ENCODE data around the gene PARP12. TPM values are rescaled to one million over a fixed set of nuclear protein-coding genes. Genes with fewer than 3 reads are reported as not detected.

PARP12 gene
- polyA plus RNA-seq, 4 donors: 30.9 to 150 (median 68.1) TPM

GRCh38 chr7:140028311-140028710 is 34.4 kb downstream of the PARP12 start:
- Histone ChIP-seq H3K36me3 (ENCODE audit: control insufficient read depth in 3 of 3, insufficient read depth in 2 of 3, low read depth in 1 of 3, low read length in 3 of 3) (peaks cover 2 to 58% (median 28%) of the 10 kb centered on the region in 3 donors), H3K4me1 (ENCODE audit: control insufficient read depth in 3 of 3, insufficient read depth in 2 of 3, low read depth in 1 of 3, low read length in 2 of 3) (no peaks in the 10 kb centered on the region), H3K4me3 (ENCODE audit: low read depth in 1 of 3, low read length in 3 of 3) (no peak overlapping the region), H3K27ac (ENCODE audit: low read depth in 1 of 3, low read length in 2 of 3) (no peak overlapping the region), H3K9me3 (ENCODE audit: control insufficient read depth in 2 of 2, insufficient read depth in 1 of 2, low read depth in 1 of 2, low read length in 1 of 2) (no peaks in the 10 kb centered on the region), H3K27me3 (ENCODE audit: control insufficient read depth in 3 of 3, insufficient read depth in 3 of 3, low read length in 3 of 3) (no peaks in the 10 kb centered on the region)
- 91 to 99% (median 95%) methylated on average over 4 of the region's 4 CpGs for WGBS, 3 donors
- no peak for DNase-seq
- no peak for FAIRE-seq

GRCh38 chr7:140027858-140028257 is 34.9 kb downstream of the PARP12 start:
- H3K27me3 ChIP-seq (ENCODE audit: control insufficient read depth in 3 of 3, insufficient read depth in 3 of 3, low read length in 3 of 3): no peaks in the 10 kb centered on the region
- H3K36me3 ChIP-seq (ENCODE audit: control insufficient read depth in 3 of 3, insufficient read depth in 2 of 3, low read depth in 1 of 3, low read length in 3 of 3): peaks cover 2 to 59% (median 32%) of the 10 kb centered on the region in 3 donors
- H3K4me1 ChIP-seq (ENCODE audit: control insufficient read depth in 3 of 3, insufficient read depth in 2 of 3, low read depth in 1 of 3, low read length in 2 of 3): no peaks in the 10 kb centered on the region
- 88 to 94% (median 89%) methylated on average over 9 of the region's 9 CpGs for WGBS, 3 donors
- DNase-seq (no peak), FAIRE-seq (no peak)
- H3K27ac ChIP-seq (ENCODE audit: low read depth in 1 of 3, low read length in 2 of 3): no peak overlapping the region
- H3K4me3 ChIP-seq (ENCODE audit: low read depth in 1 of 3, low read length in 3 of 3): no peak overlapping the region
- no peaks in the 10 kb centered on the region for H3K9me3 ChIP-seq (ENCODE audit: control insufficient read depth in 2 of 2, insufficient read depth in 1 of 2, low read depth in 1 of 2, low read length in 1 of 2)

- FAIRE-seq (no peak), DNase-seq (no peak)
- Histone ChIP-seq H3K4me1 (ENCODE audit: control insufficient read depth in 3 of 3, insufficient read depth in 2 of 3, low read depth in 1 of 3, low read length in 2 of 3) (no peaks in the 10 kb centered on the region), H3K27ac (ENCODE audit: low read depth in 1 of 3, low read length in 2 of 3) (no peak overlapping the region), H3K4me3 (ENCODE audit: low read depth in 1 of 3, low read length in 3 of 3) (no peak overlapping the region), H3K9me3 (ENCODE audit: control insufficient read depth in 2 of 2, insufficient read depth in 1 of 2, low read depth in 1 of 2, low read length in 1 of 2) (no peaks in the 10 kb centered on the region), H3K27me3 (ENCODE audit: control insufficient read depth in 3 of 3, insufficient read depth in 3 of 3, low read length in 3 of 3) (no peaks in the 10 kb centered on the region), H3K36me3 (ENCODE audit: control insufficient read depth in 3 of 3, insufficient read depth in 2 of 3, low read depth in 1 of 3, low read length in 3 of 3) (peaks cover 2 to 61% (median 37%) of the 10 kb centered on the region in 3 donors)
- 97 to 99% (median 98%) methylated on average over 9 of the region's 9 CpGs for WGBS, 3 donors
Measured at GRCh38 chr7:140026935-140027334, 35.8 kb downstream of the PARP12 start.

GRCh38 chr7:140025814-140026433 is 36.8 kb downstream of the PARP12 start:
- Histone ChIP-seq H3K4me3 (ENCODE audit: low read depth in 1 of 3, low read length in 3 of 3) (no peak overlapping the region), H3K9me3 (ENCODE audit: control insufficient read depth in 2 of 2, insufficient read depth in 1 of 2, low read depth in 1 of 2, low read length in 1 of 2) (no peaks in the 10 kb centered on the region), H3K36me3 (ENCODE audit: control insufficient read depth in 3 of 3, insufficient read depth in 2 of 3, low read depth in 1 of 3, low read length in 3 of 3) (peaks cover 2 to 56% (median 33%) of the 10 kb centered on the region in 3 donors), H3K27me3 (ENCODE audit: control insufficient read depth in 3 of 3, insufficient read depth in 3 of 3, low read length in 3 of 3) (no peaks in the 10 kb centered on the region), H3K4me1 (ENCODE audit: control insufficient read depth in 3 of 3, insufficient read depth in 2 of 3, low read depth in 1 of 3, low read length in 2 of 3) (no peaks in the 10 kb centered on the region), H3K27ac (ENCODE audit: low read depth in 1 of 3, low read length in 2 of 3) (no peak overlapping the region)
- DNase-seq (no peak), FAIRE-seq (no peak)
- 91 to 97% (median 92%) methylated on average over 12 of the region's 12 CpGs for WGBS, 3 donors

- H3K4me1 ChIP-seq (ENCODE audit: control insufficient read depth in 3 of 3, insufficient read depth in 2 of 3, low read depth in 1 of 3, low read length in 2 of 3): no peaks in the 10 kb centered on the region
- no peaks in the 10 kb centered on the region for H3K27me3 ChIP-seq (ENCODE audit: control insufficient read depth in 3 of 3, insufficient read depth in 3 of 3, low read length in 3 of 3)
- peaks cover 2 to 54% (median 33%) of the 10 kb centered on the region in 3 donors for H3K36me3 ChIP-seq (ENCODE audit: control insufficient read depth in 3 of 3, insufficient read depth in 2 of 3, low read depth in 1 of 3, low read length in 3 of 3)
- WGBS, 3 donors: 96% methylated on average over 4 of the region's 4 CpGs
- H3K4me3 ChIP-seq (ENCODE audit: low read depth in 1 of 3, low read length in 3 of 3): no peak overlapping the region
- DNase-seq: no peak
- H3K9me3 ChIP-seq (ENCODE audit: control insufficient read depth in 2 of 2, insufficient read depth in 1 of 2, low read depth in 1 of 2, low read length in 1 of 2): no peaks in the 10 kb centered on the region
- H3K27ac ChIP-seq (ENCODE audit: low read depth in 1 of 3, low read length in 2 of 3): no peak overlapping the region
- no peak for FAIRE-seq
Measured at GRCh38 chr7:140025241-140025640, 37.5 kb downstream of the PARP12 start.

GRCh38 chr7:140024585-140024984 is 38.2 kb downstream of the PARP12 start:
- Histone ChIP-seq H3K27ac (ENCODE audit: low read depth in 1 of 3, low read length in 2 of 3) (no peak overlapping the region), H3K4me3 (ENCODE audit: low read depth in 1 of 3, low read length in 3 of 3) (no peak overlapping the region), H3K9me3 (ENCODE audit: control insufficient read depth in 2 of 2, insufficient read depth in 1 of 2, low read depth in 1 of 2, low read length in 1 of 2) (no peaks in the 10 kb centered on the region), H3K4me1 (ENCODE audit: control insufficient read depth in 3 of 3, insufficient read depth in 2 of 3, low read depth in 1 of 3, low read length in 2 of 3) (no peaks in the 10 kb centered on the region), H3K36me3 (ENCODE audit: control insufficient read depth in 3 of 3, insufficient read depth in 2 of 3, low read depth in 1 of 3, low read length in 3 of 3) (peaks cover 2 to 54% (median 32%) of the 10 kb centered on the region in 3 donors), H3K27me3 (ENCODE audit: control insufficient read depth in 3 of 3, insufficient read depth in 3 of 3, low read length in 3 of 3) (no peaks in the 10 kb centered on the region)
- WGBS, 3 donors: 94 to 98% (median 94%) methylated on average over 18 of the region's 18 CpGs
- DNase-seq (no peak), FAIRE-seq (no peak)

- 90 to 92% (median 91%) methylated on average over 6 of the region's 6 CpGs for WGBS, 3 donors
- no peaks in the 10 kb centered on the region for H3K9me3 ChIP-seq (ENCODE audit: control insufficient read depth in 2 of 2, insufficient read depth in 1 of 2, low read depth in 1 of 2, low read length in 1 of 2)
- H3K4me3 ChIP-seq (ENCODE audit: low read depth in 1 of 3, low read length in 3 of 3): no peak overlapping the region
- H3K27me3 ChIP-seq (ENCODE audit: control insufficient read depth in 3 of 3, insufficient read depth in 3 of 3, low read length in 3 of 3): no peaks in the 10 kb centered on the region
- H3K27ac ChIP-seq (ENCODE audit: low read depth in 1 of 3, low read length in 2 of 3): no peak overlapping the region
- no peaks in the 10 kb centered on the region for H3K4me1 ChIP-seq (ENCODE audit: control insufficient read depth in 3 of 3, insufficient read depth in 2 of 3, low read depth in 1 of 3, low read length in 2 of 3)
- H3K36me3 ChIP-seq (ENCODE audit: control insufficient read depth in 3 of 3, insufficient read depth in 2 of 3, low read depth in 1 of 3, low read length in 3 of 3): peaks cover 2 to 54% (median 32%) of the 10 kb centered on the region in 3 donors
- no peak for FAIRE-seq
- no peak for DNase-seq
Measured at GRCh38 chr7:140023728-140024127, 39.0 kb downstream of the PARP12 start.

- no peak overlapping the region for H3K4me3 ChIP-seq (ENCODE audit: low read depth in 1 of 3, low read length in 3 of 3)
- no peaks in the 10 kb centered on the region for H3K27me3 ChIP-seq (ENCODE audit: control insufficient read depth in 3 of 3, insufficient read depth in 3 of 3, low read length in 3 of 3)
- H3K36me3 ChIP-seq (ENCODE audit: control insufficient read depth in 3 of 3, insufficient read depth in 2 of 3, low read depth in 1 of 3, low read length in 3 of 3): peaks cover 2 to 45% (median 30%) of the 10 kb centered on the region in 3 donors
- no peaks in the 10 kb centered on the region for H3K4me1 ChIP-seq (ENCODE audit: control insufficient read depth in 3 of 3, insufficient read depth in 2 of 3, low read depth in 1 of 3, low read length in 2 of 3)
- no peak overlapping the region for H3K27ac ChIP-seq (ENCODE audit: low read depth in 1 of 3, low read length in 2 of 3)
- DNase-seq: no peak
- WGBS, 3 donors: 84 to 87% (median 84%) methylated on average over 7 of the region's 7 CpGs
- no peaks in the 10 kb centered on the region for H3K9me3 ChIP-seq (ENCODE audit: control insufficient read depth in 2 of 2, insufficient read depth in 1 of 2, low read depth in 1 of 2, low read length in 1 of 2)
- FAIRE-seq: no peak
Measured at GRCh38 chr7:140022582-140023211, 40.1 kb downstream of the PARP12 start.

All from small intestine (tissue), 7 donors.